Lower leg skin (tissue), 4 donors: Measurements from ENCODE around the gene SLC7A5. TPM values are rescaled to one million over a fixed set of nuclear protein-coding genes. Genes with fewer than 3 reads are reported as not detected.
"Not testable (repeated sequence)": the region's sequence is repeated elsewhere in the genome, so short reads cannot be mapped to it uniquely, and the experiment has no call there.

Source experiments
- DNase-seq, 2 donors: peaks; one replicate each; pipeline ENCODE4 v3.0.0-alpha.2; 2019; ENCODE audit warnings: low spot score in 2 of 2
- H3K4me3 ChIP-seq: fragments of 200-600 bp; sonication (generic); 2 replicates; pipeline ENCODE4 v1.5.1; 2017; ENCODE audit warnings: mild to moderate bottlenecking, low read depth; ENCODE audit not compliant: poor library complexity, severe bottlenecking
- POLR2A ChIP-seq, 2 donors: fragments of 450-650 bp; IDR thresholded peaks; one replicate each; pipeline ENCODE4 v1.6.1; 2016 to 2017; ENCODE audit warnings: antibody characterized with exemption in 2 of 2, mild to moderate bottlenecking in 1 of 2, moderate library complexity in 1 of 2
- WGBS, 2 donors: methylation state at CpG; one replicate each; pipeline ENCODE4 v1.1.5; 2018; 5-methylcytosine and 5-hydroxymethylcytosine counted together
- intact Hi-C: fragments of 100-400 bp; cut with DNase I; formaldehyde crosslinking; loops from one replicate; pipeline ENCODE4 v1.15.0; 2023; ENCODE audit warnings: low total_unique reads
- total RNA-seq, 4 donors: library from RNA; depleted of rRNA; stranded (reverse); fragments of >200 nt; gene quantifications; one replicate each; pipeline ENCODE4 v1.1.0, GENCODE V29; 2016
- TF ChIP-seq, protein P1 (sequence below), 3 donors: fragments of 450-650 bp; IDR thresholded peaks; one replicate each; pipeline ENCODE4 v1.5.1; 2016; ENCODE audit warnings: antibody characterized with exemption in 3 of 3, mild to moderate bottlenecking in 3 of 3, moderate library complexity in 2 of 3

The SLC7A5 gene
- total RNA-seq, 4 donors from 2014 or later: 8.0 to 39.0 (median 19.4) TPM

DNA sequence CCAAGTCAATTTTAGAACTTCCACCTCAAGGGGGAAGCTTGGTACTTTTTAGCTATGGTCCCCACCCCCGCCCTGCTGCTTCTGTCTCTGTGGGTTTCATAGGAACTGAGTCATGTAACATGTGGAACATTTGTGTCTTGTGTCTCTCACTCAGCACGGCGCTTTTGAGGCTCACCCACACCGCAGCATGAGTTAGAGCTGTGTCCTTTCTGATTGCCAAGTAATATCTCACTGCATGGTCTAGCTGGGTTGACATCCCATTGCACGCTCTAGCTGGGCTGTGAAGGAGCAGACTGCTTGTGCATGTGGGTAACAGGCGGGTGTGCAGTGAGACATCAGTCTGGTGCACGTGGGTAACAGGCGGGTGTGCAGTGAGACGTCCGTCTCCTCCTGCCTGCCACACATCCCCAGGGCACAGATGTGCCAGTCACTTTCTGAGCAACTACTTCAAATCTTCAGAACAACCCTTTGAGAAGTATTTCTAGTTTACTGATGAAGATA, 26.4 kb upstream of the SLC7A5 start:
- intact Hi-C loops: no loop called here
- peak in 1 of 2 donors; percentile 38 for DNase-seq
- TF ChIP-seq POLR2A (IDR thresholded peaks at IDR 0.05): no peak
- TF ChIP-seq, protein P1, sequence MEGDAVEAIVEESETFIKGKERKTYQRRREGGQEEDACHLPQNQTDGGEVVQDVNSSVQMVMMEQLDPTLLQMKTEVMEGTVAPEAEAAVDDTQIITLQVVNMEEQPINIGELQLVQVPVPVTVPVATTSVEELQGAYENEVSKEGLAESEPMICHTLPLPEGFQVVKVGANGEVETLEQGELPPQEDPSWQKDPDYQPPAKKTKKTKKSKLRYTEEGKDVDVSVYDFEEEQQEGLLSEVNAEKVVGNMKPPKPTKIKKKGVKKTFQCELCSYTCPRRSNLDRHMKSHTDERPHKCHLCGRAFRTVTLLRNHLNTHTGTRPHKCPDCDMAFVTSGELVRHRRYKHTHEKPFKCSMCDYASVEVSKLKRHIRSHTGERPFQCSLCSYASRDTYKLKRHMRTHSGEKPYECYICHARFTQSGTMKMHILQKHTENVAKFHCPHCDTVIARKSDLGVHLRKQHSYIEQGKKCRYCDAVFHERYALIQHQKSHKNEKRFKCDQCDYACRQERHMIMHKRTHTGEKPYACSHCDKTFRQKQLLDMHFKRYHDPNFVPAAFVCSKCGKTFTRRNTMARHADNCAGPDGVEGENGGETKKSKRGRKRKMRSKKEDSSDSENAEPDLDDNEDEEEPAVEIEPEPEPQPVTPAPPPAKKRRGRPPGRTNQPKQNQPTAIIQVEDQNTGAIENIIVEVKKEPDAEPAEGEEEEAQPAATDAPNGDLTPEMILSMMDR (IDR thresholded peaks at IDR 0.05): no peak

DNA sequence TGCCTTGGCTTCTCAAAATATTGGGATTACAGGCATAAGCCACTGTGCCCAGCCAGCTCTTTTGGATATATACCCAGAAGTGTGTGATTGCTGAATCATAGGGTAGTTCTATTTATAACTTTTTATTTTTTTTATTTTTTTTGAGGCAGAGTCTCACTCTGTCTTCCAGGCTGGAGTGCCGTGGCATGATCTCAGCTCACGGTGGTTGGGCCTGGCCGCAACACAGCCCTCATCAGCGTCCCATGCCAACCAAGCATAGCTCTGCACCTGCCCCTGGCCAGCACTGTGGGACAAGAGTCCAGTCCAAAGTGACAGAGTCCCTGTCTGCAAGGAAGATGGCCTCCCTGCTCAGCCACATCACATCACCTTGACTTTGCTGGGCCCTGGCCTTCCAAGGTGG, 24.7 kb upstream of the SLC7A5 start:
- H3K4me3 ChIP-seq, DNase-seq, intact Hi-C loops: not testable (repeated sequence)
- WGBS, 2 donors: 21 to 45% methylated on average over 4 of the region's 4 CpGs

More for the DNA sequence above, 26.4 kb upstream of the SLC7A5 start:
- no peak overlapping the region for H3K4me3 ChIP-seq
- WGBS, 2 donors: 45 to 51% methylated on average over 10 of the region's 10 CpGs

DNA sequence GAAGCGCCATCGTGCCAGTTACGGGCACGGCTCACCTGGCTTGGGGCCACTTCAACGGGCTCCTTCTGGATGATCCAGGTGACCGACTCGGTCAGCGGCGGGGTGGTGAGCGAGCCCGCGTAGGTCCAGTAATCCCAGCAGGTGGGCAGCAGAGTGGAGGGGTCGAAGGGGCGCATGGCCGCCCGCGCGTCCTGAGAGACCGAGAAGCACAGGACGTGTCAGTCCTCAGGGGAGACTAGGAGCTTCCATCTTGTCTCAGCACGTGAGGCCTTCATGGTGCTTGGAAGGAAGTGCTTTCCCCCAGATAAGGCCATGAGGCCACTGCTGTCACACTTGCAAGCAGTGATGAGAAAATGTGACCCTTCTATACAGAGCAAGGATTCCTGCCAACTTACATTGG, 22.5 kb upstream of the SLC7A5 start:
- TF ChIP-seq POLR2A (IDR thresholded peaks at IDR 0.05): no peak
- TF ChIP-seq, protein P1 (IDR thresholded peaks at IDR 0.05): no peak
- intact Hi-C loops: no loop called here
- no peak overlapping the region for H3K4me3 ChIP-seq
- 90 to 92% methylated on average over 21 of the region's 21 CpGs for WGBS, 2 donors
- no peak for DNase-seq

DNA sequence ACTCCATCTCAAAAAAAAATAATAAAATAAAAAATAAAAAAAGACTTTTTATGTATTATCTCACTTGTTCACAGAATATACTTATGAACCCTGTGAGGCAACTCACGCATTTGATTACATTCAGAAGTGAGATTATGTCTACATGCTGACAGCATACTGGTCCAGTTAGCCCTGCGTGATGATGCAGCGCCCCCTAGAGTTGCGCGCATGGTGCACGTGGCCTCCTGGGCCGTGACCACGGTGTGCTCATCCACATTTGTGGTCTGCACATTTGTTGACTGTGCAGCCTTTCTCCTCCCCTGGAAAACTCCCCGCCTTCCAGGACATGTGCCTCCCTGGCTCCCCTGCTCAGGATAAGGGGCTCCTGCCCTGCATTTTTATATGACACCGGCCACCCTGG, 20.5 kb upstream of the SLC7A5 start:
- WGBS, 2 donors: 88 to 92% methylated on average over 10 of the region's 10 CpGs
- intact Hi-C loops, DNase-seq, H3K4me3 ChIP-seq: not testable (repeated sequence)

DNA sequence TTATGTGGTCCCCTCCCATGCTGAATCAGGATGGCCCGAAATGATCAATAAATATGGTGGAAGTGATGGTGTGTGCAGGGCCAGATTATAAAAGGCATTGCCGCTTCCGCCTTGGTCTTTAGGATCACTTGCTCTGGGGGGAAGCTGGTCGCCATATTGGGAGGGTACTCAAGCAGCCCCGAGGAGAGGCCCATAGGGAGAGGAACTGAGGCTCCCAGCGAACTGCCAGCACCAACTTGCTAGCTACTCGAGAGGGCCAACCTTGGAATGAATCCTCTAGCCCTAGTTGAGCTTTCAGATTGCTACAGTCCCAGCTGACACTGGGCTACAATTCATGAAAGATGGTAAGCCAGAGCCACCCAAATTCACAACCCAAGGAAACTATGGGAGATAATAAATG, 19.0 kb upstream of the SLC7A5 start:
- intact Hi-C loops, DNase-seq, H3K4me3 ChIP-seq: not testable (repeated sequence)
- WGBS, 2 donors: 91 to 99% methylated on average over 7 of the region's 7 CpGs

DNA sequence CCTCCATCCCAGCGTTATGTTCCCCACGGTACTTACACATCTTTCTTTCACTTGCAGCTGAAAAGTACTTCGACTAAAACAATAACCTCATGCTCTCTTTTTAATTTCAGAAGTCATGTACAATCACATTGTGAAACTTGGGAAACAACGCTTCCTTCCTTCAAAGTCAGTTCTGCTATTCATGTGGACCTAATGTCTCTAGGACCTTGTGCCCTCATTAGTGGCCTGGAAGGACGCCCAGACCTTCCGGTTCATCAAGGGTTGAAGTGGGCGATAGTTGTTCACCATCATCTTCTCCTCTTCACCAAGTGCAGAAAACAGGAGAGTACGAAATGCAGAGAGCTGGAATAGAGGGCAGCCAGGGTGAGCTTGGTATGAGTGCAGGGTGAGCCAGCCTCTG, 18.6 kb upstream of the SLC7A5 start:
- H3K4me3 ChIP-seq, DNase-seq, intact Hi-C loops: not testable (repeated sequence)
- 77 to 79% methylated on average over 8 of the region's 8 CpGs for WGBS, 2 donors

DNA sequence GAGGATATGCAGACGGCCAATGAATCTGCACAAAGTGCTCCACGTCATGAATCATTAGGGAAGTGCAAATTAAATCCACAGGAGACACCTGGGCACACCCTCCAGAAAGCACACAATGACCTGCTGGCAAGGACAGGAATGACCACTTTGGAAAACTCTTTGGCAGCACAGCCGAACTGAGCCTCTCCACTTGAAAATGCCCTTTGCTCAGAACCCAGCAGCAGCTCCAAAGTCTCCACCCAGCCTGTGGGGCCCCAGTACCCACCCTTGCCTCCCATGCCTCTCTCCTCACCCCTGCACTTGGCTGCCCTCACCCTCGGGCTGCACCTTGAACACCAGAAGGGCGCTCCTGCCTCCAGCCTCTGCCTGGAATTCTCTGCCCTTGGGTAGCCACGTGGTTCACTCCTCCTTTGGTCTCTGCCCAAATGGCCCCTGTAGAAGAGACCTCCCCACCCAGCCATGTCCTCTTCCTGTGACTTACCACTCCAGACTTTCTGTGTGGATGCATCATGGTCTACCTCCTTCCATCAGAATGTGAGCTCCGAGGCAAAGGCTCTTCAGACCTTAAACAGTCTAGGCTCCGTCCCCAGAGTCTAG, 16.2 kb upstream of the SLC7A5 start:
- DNase-seq, intact Hi-C loops, H3K4me3 ChIP-seq: not testable (repeated sequence)
- 58 to 63% methylated on average over 8 of the region's 8 CpGs for WGBS, 2 donors

DNA sequence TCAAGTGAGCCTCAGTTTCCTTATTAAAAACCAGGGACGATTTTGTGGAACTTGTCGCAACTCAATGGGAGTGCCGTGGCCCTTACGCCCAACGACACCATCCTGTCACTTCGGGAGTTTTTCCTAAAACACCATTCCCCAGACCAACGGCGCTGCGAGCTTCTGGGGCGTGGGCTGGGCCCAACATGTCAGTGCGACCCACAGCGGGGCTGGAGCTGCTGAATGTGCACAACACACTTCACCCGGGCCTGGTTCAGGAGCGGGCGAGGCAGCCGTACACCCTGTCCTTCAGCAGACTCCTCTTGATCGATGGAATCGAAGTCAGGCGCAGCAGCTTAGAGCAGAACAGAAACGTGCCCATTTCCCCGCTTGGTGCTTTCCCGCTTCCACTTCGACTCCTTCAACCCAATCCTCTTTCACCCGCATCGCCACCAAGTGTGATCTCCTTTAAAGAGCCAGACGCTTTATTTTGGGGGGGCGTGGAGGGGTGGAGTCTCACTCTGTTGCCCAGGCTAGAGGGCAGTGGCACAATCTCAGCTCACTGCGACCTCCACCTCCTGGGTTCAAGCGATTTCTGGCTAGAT, 13.2 kb upstream of the SLC7A5 start:
- DNase-seq: no peak
- intact Hi-C loops: no loop called here
- TF ChIP-seq, protein P1 (IDR thresholded peaks at IDR 0.05): no peak
- no peak for TF ChIP-seq POLR2A (IDR thresholded peaks at IDR 0.05)
- WGBS, 2 donors: 85% methylated on average over 28 to 29 of the region's 29 CpGs
- no peak overlapping the region for H3K4me3 ChIP-seq
